Testis (tissue), 3 donors: Measurements from ENCODE around the gene NDUFA12. TPM values are rescaled to one million over a fixed set of nuclear protein-coding genes. Genes with fewer than 3 reads are reported as not detected.

Source experiments
- DNase-seq: peaks from one replicate; pipeline ENCODE4 v3.0.0-alpha.2; 2019
- H3K27ac ChIP-seq, 2 donors: fragments of 200-600 bp; sonication (generic); one replicate each; pipeline ENCODE4 v1.5.1; 2019
- H3K27me3 ChIP-seq: fragments of 200-600 bp; sonication (generic); one replicate; pipeline ENCODE4 v1.5.1; 2019
- H3K36me3 ChIP-seq: fragments of 200-600 bp; sonication (generic); one replicate; pipeline ENCODE4 v1.5.1; 2017; ENCODE audit warnings: low read depth; ENCODE audit errors: missing control alignments
- H3K4me1 ChIP-seq: fragments of 200-600 bp; sonication (generic); one replicate; pipeline ENCODE4 v1.5.1; 2019
- H3K4me3 ChIP-seq, 2 donors: fragments of 200-600 bp; sonication (generic); one replicate each; pipeline ENCODE4 v1.5.1; 2017 to 2019
- H3K9me3 ChIP-seq: fragments of 200-600 bp; sonication (generic); one replicate; pipeline ENCODE4 v1.5.1; 2017
- CTCF ChIP-seq, 3 experiments: fragments of 450-650 bp in 2 of 3; fragments of 200-600 bp in 1 of 3; sonication (generic) in 1 of 3; IDR thresholded peaks; one replicate each; pipeline ENCODE4 v1.5.1; 2016 to 2019; ENCODE audit warnings: antibody characterized with exemption in 3 of 3, mild to moderate bottlenecking in 2 of 3, moderate library complexity in 1 of 3
- POLR2A ChIP-seq: fragments of 450-650 bp; IDR thresholded peaks from one replicate; pipeline ENCODE4 v1.6.1; 2017; ENCODE audit warnings: antibody characterized with exemption, mild to moderate bottlenecking, moderate library complexity
- WGBS, 2 donors: methylation state at CpG; one replicate each; pipeline ENCODE4 v1.1.5; 2018; 5-methylcytosine and 5-hydroxymethylcytosine counted together
- intact Hi-C: fragments of 100-400 bp; cut with DNase I; formaldehyde crosslinking; loops from one replicate; pipeline ENCODE4 v1.15.1; 2023; ENCODE audit warnings: low total_unique reads
- polyA plus RNA-seq: library from polyadenylated mRNA; stranded (reverse); fragments of 350-450 nt; fragmentation: Illumina TruSeq; extraction: RNeasy Lipid Tissue Mini Kit (QIAGEN cat#74804); gene quantifications from one replicate; pipeline ENCODE4 v1.2.3, GENCODE V29; 2014; ENCODE audit warnings: low read depth, low replicate concordance; ENCODE audit not compliant: insufficient read depth
- total RNA-seq, 2 donors: library from RNA; depleted of rRNA; stranded (reverse); fragments of >200 nt; gene quantifications; one replicate each; pipeline ENCODE4 v1.2.3, GENCODE V29; 2016

NDUFA12 gene
- total and polyA plus RNA-seq, 3 donors from 2014 or later = 75.2 to 136 (median 77.5) TPM

GRCh38 chr12:94982456-94982855 is 21.0 kb downstream of the NDUFA12 start:
- no peak for TF ChIP-seq POLR2A
- TF ChIP-seq CTCF (IDR thresholded peaks at IDR 0.05) = no peak
- Histone ChIP-seq H3K27me3 (no peaks in the 10 kb centered on the region), H3K9me3 (no peaks in the 10 kb centered on the region), H3K27ac (no peak overlapping the region), H3K4me1 (no peaks in the 10 kb centered on the region), H3K36me3 (no peaks in the 10 kb centered on the region), H3K4me3 (no peak overlapping the region)
- DNase-seq = no peak
- intact Hi-C loops = no loop called here
- 72 to 80% methylated on average over 7 of the region's 7 CpGs for WGBS, 2 donors

GRCh38 chr12:94980577-94980976 is 22.9 kb downstream of the NDUFA12 start:
- TF ChIP-seq CTCF (IDR thresholded peaks at IDR 0.05) (no peak), POLR2A (no peak)
- Histone ChIP-seq H3K4me1 (no peaks in the 10 kb centered on the region), H3K36me3 (no peaks in the 10 kb centered on the region), H3K27me3 (no peaks in the 10 kb centered on the region), H3K9me3 (no peaks in the 10 kb centered on the region), H3K4me3 (no peak overlapping the region), H3K27ac (no peak overlapping the region)
- intact Hi-C loops = no loop called here
- WGBS, 2 donors = 47 to 64% methylated on average over 4 of the region's 4 CpGs
- no peak for DNase-seq

- intact Hi-C loops = no loop called here
- TF ChIP-seq CTCF (IDR thresholded peaks at IDR 0.05) (no peak), POLR2A (no peak)
- Histone ChIP-seq H3K4me1 (no peaks in the 10 kb centered on the region), H3K4me3 (no peak overlapping the region), H3K36me3 (no peaks in the 10 kb centered on the region), H3K9me3 (no peaks in the 10 kb centered on the region), H3K27me3 (no peaks in the 10 kb centered on the region), H3K27ac (no peak overlapping the region)
- WGBS, 2 donors = 91 to 96% methylated on average over 4 of the region's 4 CpGs
- no peak for DNase-seq
Measured at GRCh38 chr12:94979941-94980340, 23.6 kb downstream of the NDUFA12 start.

- WGBS, 2 donors = 89 to 91% methylated on average over 4 of the region's 4 CpGs
- no peak overlapping the region for H3K27ac ChIP-seq
- no peaks in the 10 kb centered on the region for H3K4me1 ChIP-seq
- intact Hi-C loops = no loop called here
- TF ChIP-seq POLR2A (no peak), CTCF (IDR thresholded peaks at IDR 0.05) (no peak)
- H3K36me3 ChIP-seq = no peaks in the 10 kb centered on the region
- H3K9me3 ChIP-seq = no peaks in the 10 kb centered on the region
- DNase-seq = no peak
- no peak overlapping the region for H3K4me3 ChIP-seq
- H3K27me3 ChIP-seq = no peaks in the 10 kb centered on the region
Measured at GRCh38 chr12:94977766-94978468, 25.6 kb downstream of the NDUFA12 start.

- H3K9me3 ChIP-seq = no peaks in the 10 kb centered on the region
- intact Hi-C loops = no loop called here
- TF ChIP-seq POLR2A (no peak), CTCF (IDR thresholded peaks at IDR 0.05) (no peak)
- H3K27me3 ChIP-seq = no peaks in the 10 kb centered on the region
- no peaks in the 10 kb centered on the region for H3K4me1 ChIP-seq
- H3K36me3 ChIP-seq = no peaks in the 10 kb centered on the region
- no peak overlapping the region for H3K4me3 ChIP-seq
- no peak overlapping the region for H3K27ac ChIP-seq
- DNase-seq = no peak
- WGBS, 2 donors = 69% methylated on average over 5 of the region's 5 CpGs
Measured at GRCh38 chr12:94973221-94973620, 30.3 kb downstream of the NDUFA12 start.
